Adrenal gland (tissue), 12 donors: Measurements from ENCODE around the gene CXCR6. TPM values are rescaled to one million over a fixed set of nuclear protein-coding genes. Genes with fewer than 3 reads are reported as not detected.

Experiments
- DNase-seq, 7 donors: peaks; one replicate each; pipeline ENCODE4 v3.0.0-alpha.2; 2019 to 2020
- H3K27ac ChIP-seq, 5 donors: fragments of 200-600 bp; sonication (generic) in 4 of 5; 1 replicate in 3 of 5; 2 replicates in 2 of 5; pipeline versions ENCODE4 v1.5.1 to v1.8.0; 2016 to 2020; ENCODE audit warnings: mild to moderate bottlenecking in 1 of 5
- H3K27me3 ChIP-seq: fragments of 200-600 bp; 2 replicates; pipeline ENCODE4 v1.8.0; 2021
- H3K36me3 ChIP-seq, 2 donors: fragments of 200-600 bp; replicated peaks in 1 of 2; 1 replicate in 1 of 2; 2 replicates in 1 of 2; pipeline versions ENCODE4 v1.5.1 to v1.8.0; 2018 to 2022
- H3K4me1 ChIP-seq, 2 donors: fragments of 200-600 bp; replicated peaks in 1 of 2; 1 replicate in 1 of 2; 2 replicates in 1 of 2; pipeline versions ENCODE4 v1.5.1 to v1.8.0; 2018 to 2021
- H3K4me3 ChIP-seq, 4 donors: fragments of 200-600 bp; sonication (generic) in 3 of 4; one replicate each; pipeline ENCODE4 v1.5.1; 2016 to 2018
- H3K9me3 ChIP-seq, 3 donors: fragments of 200-600 bp; sonication (generic) in 1 of 3; replicated peaks in 1 of 3; 1 replicate in 2 of 3; 2 replicates in 1 of 3; pipeline versions ENCODE4 v1.5.1 to v1.8.0; 2016 to 2021
- CTCF ChIP-seq, 6 experiments: fragments of 450-650 bp in 4 of 6; fragments of 200-600 bp in 2 of 6; sonication (generic) in 1 of 6; IDR thresholded peaks; 1 replicate in 5 of 6; 2 replicates in 1 of 6; pipeline versions ENCODE4 v1.5.1 to v1.8.0; 2016 to 2021; ENCODE audit warnings: antibody characterized with exemption in 6 of 6, mild to moderate bottlenecking in 2 of 6, moderate library complexity in 1 of 6
- POLR2A ChIP-seq, 2 donors: fragments of 450-650 bp; IDR thresholded peaks; one replicate each; pipeline ENCODE4 v1.6.1; 2017; ENCODE audit warnings: antibody characterized with exemption in 2 of 2, mild to moderate bottlenecking in 2 of 2, moderate library complexity in 1 of 2
- WGBS, 4 donors: extraction: QIAGEN DNeasy Blood & Tissue Kit in 2 of 4; methylation state at CpG; one replicate each; pipeline versions ENCODE4 v1.1.5 to v1.1.7; 2013 to 2017; 5-methylcytosine and 5-hydroxymethylcytosine counted together
- intact Hi-C, 2 donors: fragments of 100-400 bp; cut with DNase I; formaldehyde crosslinking; loops; one replicate each; pipeline versions ENCODE4 v1.14.1 to v1.15.0; 2022 to 2023
- polyA plus RNA-seq, 3 donors: library from polyadenylated mRNA; stranded (reverse); fragments of 200-250 nt in 2 of 3; fragments of 350-450 nt in 1 of 3; fragmentation: Illumina TruSeq in 1 of 3; extraction: RNeasy Lipid Tissue Mini Kit (QIAGEN cat#74804) in 1 of 3; gene quantifications; one replicate each; pipeline ENCODE4 v1.2.3, GENCODE V29; 2013 to 2014
- total RNA-seq, 9 donors: library from RNA; depleted of rRNA in 4 of 9; stranded (reverse); fragments of >200 nt in 4 of 9; fragments of 120-200 nt in 1 of 9; fragmentation: NEBNext Ultra II Directional in 1 of 9; extraction: Animal tissue kit (Norgen Biotek cat#: 25700) in 1 of 9; gene quantifications; one replicate each; pipeline versions ENCODE4 v1.1.0 to v1.2.4, GENCODE V29; 2013 to 2023
- donor health status: healthy with polysubstance abuse.
- donor health status: Bipolar disorder and iron deficiency.
- donor health status: DM: yes; HTN: yes; CAD: no.
- donor health status: DM: no; HTN: no; CAD: no.
- donor health status: DM: no; HTN: no; CAD: no.
- donor health status: DM: yes; HTN: yes; CAD: no.

Gene CXCR6
- total and polyA plus RNA-seq, 12 donors, result 0.28 to 2.9 (median 0.54) TPM; not detected in 1

GRCh38 chr3:45904931-45905330 is 38.3 kb upstream of the CXCR6 start:
- Histone ChIP-seq H3K9me3 (no peaks in the 10 kb centered on the region), H3K27me3 (no peaks in the 10 kb centered on the region), H3K4me1 (no peaks in the 10 kb centered on the region), H3K27ac (no peak overlapping the region), H3K4me3 (no peak overlapping the region), H3K36me3 (no peaks in the 10 kb centered on the region)
- no peak for DNase-seq
- 82 to 90% (median 84%) methylated on average over 3 of the region's 3 CpGs for WGBS, 4 donors
- TF ChIP-seq CTCF (IDR thresholded peaks at IDR 0.05) (no peak), POLR2A (IDR thresholded peaks at IDR 0.05) (no peak)
- intact Hi-C loops, result no loop called here

GRCh38 chr3:45905755-45906154 is 37.5 kb upstream of the CXCR6 start:
- Histone ChIP-seq H3K27me3 (no peaks in the 10 kb centered on the region), H3K4me1 (no peaks in the 10 kb centered on the region), H3K27ac (no peak overlapping the region), H3K4me3 (no peak overlapping the region), H3K36me3 (no peaks in the 10 kb centered on the region), H3K9me3 (no peaks in the 10 kb centered on the region)
- intact Hi-C loops, result no loop called here
- 80 to 88% (median 82%) methylated on average over 3 of the region's 3 CpGs for WGBS, 4 donors
- no peak for DNase-seq
- TF ChIP-seq POLR2A (IDR thresholded peaks at IDR 0.05) (no peak), CTCF (IDR thresholded peaks at IDR 0.05) (no peak)

DNA sequence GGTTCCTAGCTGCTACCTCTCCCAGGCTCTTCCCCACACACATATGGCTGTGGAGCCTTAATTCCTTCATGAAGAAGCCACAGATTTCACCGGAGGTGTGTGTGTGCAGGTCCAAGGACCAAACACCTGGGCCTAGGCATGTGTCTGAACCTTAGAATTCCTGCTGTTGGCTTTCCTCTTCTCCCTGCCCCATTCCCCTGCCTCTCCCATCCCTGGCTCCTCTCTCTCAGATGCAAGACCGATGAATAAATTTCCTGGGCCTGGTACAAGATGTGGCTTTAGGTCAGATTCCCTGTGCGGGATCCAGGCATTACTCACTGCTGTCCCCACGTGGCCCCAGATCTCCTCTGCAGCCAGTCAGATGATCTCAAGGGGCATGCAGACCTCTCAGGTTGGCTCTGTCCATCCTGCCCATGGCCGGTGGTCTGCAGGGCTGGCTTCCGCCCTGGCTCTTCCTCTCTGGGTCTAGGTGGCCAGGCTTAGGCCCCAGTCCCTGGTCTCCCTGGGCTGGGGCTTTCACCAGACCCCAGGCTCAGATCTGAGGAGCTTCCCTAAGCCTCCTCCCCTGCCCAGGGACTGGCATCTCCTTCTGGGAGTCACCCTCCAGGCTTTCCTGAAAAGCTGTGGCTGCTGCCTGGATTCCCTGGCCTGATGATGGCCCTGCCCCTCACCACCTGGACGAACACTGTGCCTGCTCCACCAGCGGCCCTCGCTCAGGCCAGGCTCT is 36.4 kb upstream of the CXCR6 start:
- 71 to 83% (median 82%) methylated on average over 7 to 9 of the region's 9 CpGs for WGBS, 4 donors
- no peaks in the 10 kb centered on the region for H3K36me3 ChIP-seq
- intact Hi-C loops, result no loop called here
- no peaks in the 10 kb centered on the region for H3K9me3 ChIP-seq
- H3K27me3 ChIP-seq, result no peaks in the 10 kb centered on the region
- no peak overlapping the region for H3K4me3 ChIP-seq
- H3K27ac ChIP-seq, result no peak overlapping the region
- DNase-seq, result no peak
- TF ChIP-seq CTCF (IDR thresholded peaks at IDR 0.05), result no peak
- no peak for TF ChIP-seq POLR2A (IDR thresholded peaks at IDR 0.05)
- no peaks in the 10 kb centered on the region for H3K4me1 ChIP-seq

DNA sequence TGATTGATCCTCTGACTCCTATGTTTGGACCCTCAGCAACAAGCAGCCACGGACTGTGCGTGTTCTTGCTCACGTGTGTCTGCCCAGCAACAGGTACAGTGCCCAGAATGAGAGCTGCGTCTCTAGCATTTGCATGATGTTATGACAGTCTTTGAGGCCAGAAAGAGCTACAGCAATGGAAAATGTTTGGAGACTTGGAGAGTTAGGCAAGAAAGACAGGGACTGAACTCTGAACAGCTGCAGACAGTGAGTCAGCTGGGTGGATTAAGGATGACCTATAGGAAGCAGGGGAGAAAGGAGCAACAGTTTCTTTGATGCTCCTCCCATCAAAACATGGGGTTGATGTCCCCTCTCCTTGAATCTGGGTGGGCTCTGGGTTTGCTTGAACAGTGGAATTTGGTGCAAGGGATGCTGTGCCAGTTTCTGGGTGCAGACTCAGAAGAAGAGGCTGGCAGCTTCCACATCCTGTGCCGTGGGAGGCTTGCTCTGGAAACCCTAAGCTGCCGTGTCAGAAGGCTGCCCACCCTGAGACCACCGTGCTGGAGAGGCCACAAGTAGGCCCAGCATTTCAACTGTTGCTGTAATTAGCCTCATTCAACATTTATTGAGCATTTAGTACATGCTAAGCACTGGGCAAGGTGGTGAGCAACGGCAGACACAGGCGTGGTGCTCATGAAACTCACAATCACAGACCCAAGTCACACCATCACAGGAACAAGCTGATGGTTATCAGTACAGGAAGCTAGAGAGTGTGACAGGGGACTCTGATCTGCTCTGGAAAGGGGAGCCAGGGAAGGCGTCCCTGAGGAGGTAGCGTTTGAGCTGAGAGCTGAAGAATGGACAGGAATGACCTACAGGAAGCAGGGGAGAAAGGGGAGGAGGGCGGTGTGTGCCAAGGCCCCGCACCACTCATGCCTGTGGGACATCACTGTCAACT is 35.2 kb upstream of the CXCR6 start:
- H3K4me3 ChIP-seq, result no peak overlapping the region
- 76 to 92% (median 83%) methylated on average over 10 to 13 of the region's 13 CpGs for WGBS, 4 donors
- TF ChIP-seq POLR2A (IDR thresholded peaks at IDR 0.05), result no peak
- no peak for TF ChIP-seq CTCF (IDR thresholded peaks at IDR 0.05)
- H3K4me1 ChIP-seq, result no peaks in the 10 kb centered on the region
- no peaks in the 10 kb centered on the region for H3K9me3 ChIP-seq
- no peak for DNase-seq
- H3K36me3 ChIP-seq, result no peaks in the 10 kb centered on the region
- H3K27ac ChIP-seq, result no peak overlapping the region
- no peaks in the 10 kb centered on the region for H3K27me3 ChIP-seq
- intact Hi-C loops, result no loop called here
